NK-92 (cell line): ENCODE data around the gene DEFB129.
"Not testable (repeated sequence)": the region's sequence is repeated elsewhere in the genome, so short reads cannot be mapped to it uniquely, and the experiment has no call there.

Experiments used
- DNase-seq: peaks from one replicate; lab custom pipeline; 2025; ENCODE audit not compliant: unreplicated experiment; lab: John Stamatoyannopoulos, UW

The DEFB129 gene

GRCh38 chr20:226958-227357 lies at the start of gene DEFB129:
DEFB129 (plus strand) TSS chr20:227258; CDS start chr20:227289, 31 bp downstream.
- no peak for DNase-seq

GRCh38 chr20:184288-184687 lies 42.8 kb upstream of the DEFB129 start:
- DNase-seq = no peak

GRCh38 chr20:187733-188132 lies 39.3 kb upstream of the DEFB129 start:
- no peak for DNase-seq

GRCh38 chr20:189611-190010 lies 37.4 kb upstream of the DEFB129 start, which contains the start of gene DEFB128:
DEFB128 (minus strand) TSS chr20:189711; CDS start chr20:189623, 88 bp downstream.
- DNase-seq = no peak

- no peak for DNase-seq
Measured at GRCh38 chr20:198225-198624, 28.8 kb upstream of the DEFB129 start.

- no peak for DNase-seq
Measured at GRCh38 chr20:199996-200395, 27.1 kb upstream of the DEFB129 start.

GRCh38 chr20:203630-204029 lies 23.4 kb upstream of the DEFB129 start:
- not testable (repeated sequence) for DNase-seq

- DNase-seq = no peak
Measured at GRCh38 chr20:208942-209566, 18.0 kb upstream of the DEFB129 start.

- DNase-seq = no peak
Measured at GRCh38 chr20:210809-211502, 16.1 kb upstream of the DEFB129 start.

- DNase-seq = no peak
Measured at GRCh38 chr20:214383-214782, 12.7 kb upstream of the DEFB129 start.

- DNase-seq = no peak
Measured at GRCh38 chr20:215796-216195, 11.3 kb upstream of the DEFB129 start.

- no peak for DNase-seq
Measured at GRCh38 chr20:217266-217665, 9.8 kb upstream of the DEFB129 start.

GRCh38 chr20:219290-220115 lies 7.6 kb upstream of the DEFB129 start:
- no peak for DNase-seq

- no peak for DNase-seq
Measured at GRCh38 chr20:221258-221830, 5.7 kb upstream of the DEFB129 start.

GRCh38 chr20:225879-226278 lies 1.2 kb upstream of the DEFB129 start:
- not testable (repeated sequence) for DNase-seq

GRCh38 chr20:227439-228105 lies 514 bp downstream of the DEFB129 start:
- DNase-seq = no peak

- no peak for DNase-seq
Measured at GRCh38 chr20:235891-236290, 8.8 kb downstream of the DEFB129 start.

GRCh38 chr20:237489-237888 lies 10.4 kb downstream of the DEFB129 start:
- DNase-seq = no peak

GRCh38 chr20:237929-238328 lies 10.9 kb downstream of the DEFB129 start:
- DNase-seq = no peak

GRCh38 chr20:242905-243304 lies 15.8 kb downstream of the DEFB129 start:
- DNase-seq = no peak

- no peak for DNase-seq
Measured at GRCh38 chr20:251354-251753, 24.3 kb downstream of the DEFB129 start.
